GM23338 (cell line): ENCODE measurements around the gene C17orf107. TPM values are rescaled to one million over a fixed set of nuclear protein-coding genes. Genes with fewer than 3 reads are reported as not detected.

Source experiments
- ATAC-seq: fragments of 200-7000 bp; cut with Tn5 transposase; 3 replicates; pipeline ENCODE4 v1.9.1; 2020
- DNase-seq: peaks from one replicate; pipeline ENCODE4 v3.0.0-alpha.2; 2015; ENCODE audit warnings: low spot score
- H2AFZ ChIP-seq: fragments of 200-600 bp; sonication (generic); 2 replicates; pipeline ENCODE4 v1.8.0; 2016; ENCODE audit warnings: antibody characterized with exemption, mild to moderate bottlenecking, moderate library complexity
- H3F3A ChIP-seq: fragments of 200-600 bp; sonication (generic); replicated peaks from 2 replicates; pipeline ENCODE4 v1.8.0; 2017; ENCODE audit warnings: antibody characterized with exemption, mixed run types, low read depth
- H3K27ac ChIP-seq: fragments of 200-600 bp; sonication (generic); 2 replicates; pipeline ENCODE4 v1.6.1; 2016; ENCODE audit warnings: low read depth
- H3K27me3 ChIP-seq: fragments of 200-600 bp; sonication (generic); 2 replicates; pipeline ENCODE4 v1.8.0; 2016; ENCODE audit warnings: mild to moderate bottlenecking, mixed run types, moderate library complexity; ENCODE audit not compliant: insufficient read depth
- H3K36me3 ChIP-seq: fragments of 200-600 bp; sonication (generic); 2 replicates; pipeline ENCODE4 v1.8.0; 2016; ENCODE audit warnings: mild to moderate bottlenecking; ENCODE audit not compliant: insufficient read depth
- H3K4me1 ChIP-seq: fragments of 200-600 bp; sonication (generic); 2 replicates; pipeline ENCODE4 v1.8.0; 2016; ENCODE audit warnings: mild to moderate bottlenecking, moderate library complexity; ENCODE audit not compliant: insufficient read depth
- H3K4me2 ChIP-seq: fragments of 200-600 bp; sonication (generic); 2 replicates; pipeline ENCODE4 v1.7.1; 2017; ENCODE audit warnings: mixed run types
- H3K4me3 ChIP-seq: fragments of 200-600 bp; sonication (generic); 2 replicates; pipeline ENCODE4 v1.6.1; 2016; ENCODE audit warnings: mixed run types
- H3K79me2 ChIP-seq: fragments of 200-600 bp; sonication (generic); replicated peaks from 2 replicates; pipeline ENCODE4 v1.8.0; 2017; ENCODE audit warnings: mild to moderate bottlenecking; ENCODE audit not compliant: insufficient read depth
- H3K9me2 ChIP-seq: fragments of 200-600 bp; sonication (generic); 2 replicates; pipeline ENCODE4 v1.8.0; 2017; ENCODE audit not compliant: insufficient read depth
- H4K20me1 ChIP-seq: fragments of 200-600 bp; sonication (generic); replicated peaks from 2 replicates; pipeline ENCODE4 v1.8.0; 2017; ENCODE audit warnings: mild to moderate bottlenecking; ENCODE audit not compliant: insufficient read depth
- H3K27ac Mint-ChIP-seq: 2 replicates; pipeline ENCODE4 v1.8.0; 2020; ENCODE audit warnings: inconsistent platforms, mild to moderate bottlenecking, moderate library complexity, mixed read lengths
- H3K27me3 Mint-ChIP-seq: 3 replicates; pipeline ENCODE4 v1.8.0; 2022; ENCODE audit warnings: low read depth, mild to moderate bottlenecking, moderate library complexity, mixed read lengths, inconsistent platforms; ENCODE audit not compliant: insufficient read depth, poor library complexity
- H3K36me3 Mint-ChIP-seq: 3 replicates; pipeline ENCODE4 v1.8.0; 2021; ENCODE audit warnings: low read depth, mild to moderate bottlenecking, inconsistent platforms, moderate library complexity, mixed read lengths
- H3K4me1 Mint-ChIP-seq: 3 replicates; pipeline ENCODE4 v1.8.0; 2020; ENCODE audit warnings: mild to moderate bottlenecking, inconsistent platforms, mixed read lengths
- H3K4me3 Mint-ChIP-seq: 3 replicates; pipeline ENCODE4 v1.8.0; 2021; ENCODE audit warnings: moderate library complexity, mild to moderate bottlenecking, inconsistent platforms, mixed read lengths
- H3K9me3 Mint-ChIP-seq: 3 replicates; pipeline ENCODE4 v1.8.0; 2020; ENCODE audit warnings: moderate library complexity, mild to moderate bottlenecking, inconsistent platforms, mixed read lengths
- CREB1 ChIP-seq: fragments of 250-450 bp; sonication (Bioruptor Pico); IDR thresholded peaks from 2 replicates; pipeline ENCODE4 v1.5.0; 2020; ENCODE audit warnings: low read depth, mild to moderate bottlenecking, moderate library complexity
- EZH2 ChIP-seq: fragments of 200-600 bp; sonication (generic); IDR thresholded peaks from one replicate; pipeline ENCODE4 v1.8.0; 2017; ENCODE audit warnings: antibody characterized with exemption, mild to moderate bottlenecking, low read depth; ENCODE audit not compliant: unreplicated experiment
- EZH2phosphoT487 ChIP-seq: fragments of 200-600 bp; sonication (generic); IDR thresholded peaks from one replicate; pipeline ENCODE4 v1.8.1; 2018; ENCODE audit warnings: antibody characterized with exemption; ENCODE audit not compliant: unreplicated experiment
- JUNB ChIP-seq: IDR thresholded peaks from one replicate; pipeline ENCODE4 v1.6.1; 2016; ENCODE audit warnings: antibody characterized with exemption; ENCODE audit not compliant: unreplicated experiment
- NANOG ChIP-seq: IDR thresholded peaks from 2 replicates; pipeline ENCODE4 v1.6.1; 2016; ENCODE audit warnings: antibody characterized with exemption, borderline replicate concordance
- POLR2AphosphoS5 ChIP-seq: IDR thresholded peaks from 2 replicates; pipeline ENCODE4 v1.6.1; 2016; ENCODE audit warnings: antibody characterized with exemption, low read depth
- STAT1 ChIP-seq: IDR thresholded peaks from one replicate; pipeline ENCODE4 v1.6.1; 2016; ENCODE audit warnings: antibody characterized with exemption; ENCODE audit not compliant: unreplicated experiment
- ZNF114 ChIP-seq: fragments of 250-450 bp; sonication (Bioruptor Pico); IDR thresholded peaks from 2 replicates; pipeline ENCODE4 v1.5.0; 2020; ENCODE audit warnings: mild to moderate bottlenecking, moderate library complexity
- ZNF331 ChIP-seq: fragments of 250-450 bp; sonication (Bioruptor Pico); IDR thresholded peaks from 2 replicates; pipeline ENCODE4 v1.5.0; 2020; ENCODE audit warnings: low read depth, mild to moderate bottlenecking, moderate library complexity
- polyA plus RNA-seq: library from polyadenylated mRNA; unstranded; fragments of >200 nt; fragmentation: Nextera tagmentation; extraction: Ambion mirVana; gene quantifications from 2 replicates; pipeline ENCODE4 v1.2.1, GENCODE V29; 2016
- total RNA-seq: library from RNA; depleted of rRNA; stranded (reverse); fragments of >200 nt; shearing (Covaris generic); gene quantifications from 2 replicates; pipeline ENCODE4 v1.2.3, GENCODE V29; 2014
- TF ChIP-seq, protein P1 (sequence below): IDR thresholded peaks from 2 replicates; pipeline ENCODE4 v1.6.1; 2016; ENCODE audit warnings: antibody characterized with exemption
- TF ChIP-seq, protein P2 (sequence below): fragments of 250-450 bp; sonication (Bioruptor Pico); IDR thresholded peaks from 2 replicates; pipeline ENCODE4 v1.5.0; 2020; ENCODE audit warnings: mild to moderate bottlenecking, moderate library complexity
- TF ChIP-seq, protein P3 (sequence below): IDR thresholded peaks from one replicate; pipeline ENCODE4 v1.6.1; 2018; ENCODE audit warnings: antibody characterized with exemption; ENCODE audit not compliant: unreplicated experiment
- TF ChIP-seq, protein P4 (sequence below), 2 experiments: fragments of 200-600 bp in 1 of 2; sonication (generic) in 1 of 2; conservative IDR thresholded peaks; 2 replicates each; pipeline versions ENCODE4 v1.5.1 to v1.6.1; 2016 to 2017; ENCODE audit warnings: antibody characterized with exemption in 2 of 2, low read depth in 2 of 2, mild to moderate bottlenecking in 2 of 2, moderate library complexity in 1 of 2

The C17orf107 gene
- total and polyA plus RNA-seq, 2 experiments from 2014 or later = 1.9 to 5.9 TPM

DNA sequence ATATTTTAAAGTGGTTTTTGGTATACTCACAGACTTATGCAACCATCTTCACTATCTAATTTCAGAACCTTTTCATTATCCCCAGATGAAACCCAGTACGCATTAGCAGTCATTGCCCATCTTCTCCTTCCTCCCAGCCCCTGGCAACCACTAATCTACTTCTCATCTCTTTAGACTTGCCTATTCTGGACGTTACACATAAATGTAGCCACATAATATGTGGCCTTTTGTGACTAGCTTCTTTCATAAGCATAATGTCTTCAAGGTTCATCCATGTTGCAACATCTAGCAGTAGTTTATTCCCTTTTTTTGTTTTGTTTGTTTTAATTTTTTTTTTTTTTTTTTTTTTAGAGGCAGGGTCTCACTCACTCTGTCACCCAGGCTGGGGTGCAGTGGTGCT, 28.5 kb upstream of the C17orf107 start (continued):
- TF ChIP-seq, protein P1, sequence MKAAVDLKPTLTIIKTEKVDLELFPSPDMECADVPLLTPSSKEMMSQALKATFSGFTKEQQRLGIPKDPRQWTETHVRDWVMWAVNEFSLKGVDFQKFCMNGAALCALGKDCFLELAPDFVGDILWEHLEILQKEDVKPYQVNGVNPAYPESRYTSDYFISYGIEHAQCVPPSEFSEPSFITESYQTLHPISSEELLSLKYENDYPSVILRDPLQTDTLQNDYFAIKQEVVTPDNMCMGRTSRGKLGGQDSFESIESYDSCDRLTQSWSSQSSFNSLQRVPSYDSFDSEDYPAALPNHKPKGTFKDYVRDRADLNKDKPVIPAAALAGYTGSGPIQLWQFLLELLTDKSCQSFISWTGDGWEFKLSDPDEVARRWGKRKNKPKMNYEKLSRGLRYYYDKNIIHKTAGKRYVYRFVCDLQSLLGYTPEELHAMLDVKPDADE = no peak
- TF ChIP-seq STAT1 (no peak), POLR2AphosphoS5 (no peak), NANOG (no peak), ZNF331 (CRISPR knock-in tag) (no peak), ZNF114 (CRISPR knock-in tag) (no peak), CREB1 (CRISPR knock-in tag) (no peak)
- TF ChIP-seq, protein P2, sequence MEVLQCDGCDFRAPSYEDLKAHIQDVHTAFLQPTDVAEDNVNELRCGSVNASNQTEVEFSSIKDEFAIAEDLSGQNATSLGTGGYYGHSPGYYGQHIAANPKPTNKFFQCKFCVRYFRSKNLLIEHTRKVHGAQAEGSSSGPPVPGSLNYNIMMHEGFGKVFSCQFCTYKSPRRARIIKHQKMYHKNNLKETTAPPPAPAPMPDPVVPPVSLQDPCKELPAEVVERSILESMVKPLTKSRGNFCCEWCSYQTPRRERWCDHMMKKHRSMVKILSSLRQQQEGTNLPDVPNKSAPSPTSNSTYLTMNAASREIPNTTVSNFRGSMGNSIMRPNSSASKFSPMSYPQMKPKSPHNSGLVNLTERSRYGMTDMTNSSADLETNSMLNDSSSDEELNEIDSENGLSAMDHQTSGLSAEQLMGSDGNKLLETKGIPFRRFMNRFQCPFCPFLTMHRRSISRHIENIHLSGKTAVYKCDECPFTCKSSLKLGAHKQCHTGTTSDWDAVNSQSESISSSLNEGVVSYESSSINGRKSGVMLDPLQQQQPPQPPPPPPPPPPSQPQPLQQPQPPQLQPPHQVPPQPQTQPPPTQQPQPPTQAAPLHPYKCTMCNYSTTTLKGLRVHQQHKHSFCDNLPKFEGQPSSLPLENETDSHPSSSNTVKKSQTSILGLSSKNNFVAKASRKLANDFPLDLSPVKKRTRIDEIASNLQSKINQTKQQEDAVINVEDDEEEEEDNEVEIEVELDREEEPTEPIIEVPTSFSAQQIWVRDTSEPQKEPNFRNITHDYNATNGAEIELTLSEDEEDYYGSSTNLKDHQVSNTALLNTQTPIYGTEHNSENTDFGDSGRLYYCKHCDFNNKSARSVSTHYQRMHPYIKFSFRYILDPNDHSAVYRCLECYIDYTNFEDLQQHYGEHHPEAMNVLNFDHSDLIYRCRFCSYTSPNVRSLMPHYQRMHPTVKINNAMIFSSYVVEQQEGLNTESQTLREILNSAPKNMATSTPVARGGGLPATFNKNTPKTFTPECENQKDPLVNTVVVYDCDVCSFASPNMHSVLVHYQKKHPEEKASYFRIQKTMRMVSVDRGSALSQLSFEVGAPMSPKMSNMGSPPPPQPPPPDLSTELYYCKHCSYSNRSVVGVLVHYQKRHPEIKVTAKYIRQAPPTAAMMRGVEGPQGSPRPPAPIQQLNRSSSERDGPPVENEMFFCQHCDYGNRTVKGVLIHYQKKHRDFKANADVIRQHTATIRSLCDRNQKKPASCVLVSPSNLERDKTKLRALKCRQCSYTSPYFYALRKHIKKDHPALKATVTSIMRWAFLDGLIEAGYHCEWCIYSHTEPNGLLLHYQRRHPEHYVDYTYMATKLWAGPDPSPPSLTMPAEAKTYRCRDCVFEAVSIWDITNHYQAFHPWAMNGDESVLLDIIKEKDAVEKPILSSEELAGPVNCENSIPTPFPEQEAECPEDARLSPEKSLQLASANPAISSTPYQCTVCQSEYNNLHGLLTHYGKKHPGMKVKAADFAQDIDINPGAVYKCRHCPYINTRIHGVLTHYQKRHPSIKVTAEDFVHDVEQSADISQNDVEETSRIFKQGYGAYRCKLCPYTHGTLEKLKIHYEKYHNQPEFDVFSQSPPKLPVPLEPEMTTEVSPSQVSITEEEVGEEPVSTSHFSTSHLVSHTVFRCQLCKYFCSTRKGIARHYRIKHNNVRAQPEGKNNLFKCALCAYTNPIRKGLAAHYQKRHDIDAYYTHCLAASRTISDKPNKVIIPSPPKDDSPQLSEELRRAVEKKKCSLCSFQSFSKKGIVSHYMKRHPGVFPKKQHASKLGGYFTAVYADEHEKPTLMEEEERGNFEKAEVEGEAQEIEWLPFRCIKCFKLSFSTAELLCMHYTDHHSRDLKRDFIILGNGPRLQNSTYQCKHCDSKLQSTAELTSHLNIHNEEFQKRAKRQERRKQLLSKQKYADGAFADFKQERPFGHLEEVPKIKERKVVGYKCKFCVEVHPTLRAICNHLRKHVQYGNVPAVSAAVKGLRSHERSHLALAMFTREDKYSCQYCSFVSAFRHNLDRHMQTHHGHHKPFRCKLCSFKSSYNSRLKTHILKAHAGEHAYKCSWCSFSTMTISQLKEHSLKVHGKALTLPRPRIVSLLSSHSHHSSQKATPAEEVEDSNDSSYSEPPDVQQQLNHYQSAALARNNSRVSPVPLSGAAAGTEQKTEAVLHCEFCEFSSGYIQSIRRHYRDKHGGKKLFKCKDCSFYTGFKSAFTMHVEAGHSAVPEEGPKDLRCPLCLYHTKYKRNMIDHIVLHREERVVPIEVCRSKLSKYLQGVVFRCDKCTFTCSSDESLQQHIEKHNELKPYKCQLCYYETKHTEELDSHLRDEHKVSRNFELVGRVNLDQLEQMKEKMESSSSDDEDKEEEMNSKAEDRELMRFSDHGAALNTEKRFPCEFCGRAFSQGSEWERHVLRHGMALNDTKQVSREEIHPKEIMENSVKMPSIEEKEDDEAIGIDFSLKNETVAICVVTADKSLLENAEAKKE (CRISPR knock-in tag) = no peak

DNA sequence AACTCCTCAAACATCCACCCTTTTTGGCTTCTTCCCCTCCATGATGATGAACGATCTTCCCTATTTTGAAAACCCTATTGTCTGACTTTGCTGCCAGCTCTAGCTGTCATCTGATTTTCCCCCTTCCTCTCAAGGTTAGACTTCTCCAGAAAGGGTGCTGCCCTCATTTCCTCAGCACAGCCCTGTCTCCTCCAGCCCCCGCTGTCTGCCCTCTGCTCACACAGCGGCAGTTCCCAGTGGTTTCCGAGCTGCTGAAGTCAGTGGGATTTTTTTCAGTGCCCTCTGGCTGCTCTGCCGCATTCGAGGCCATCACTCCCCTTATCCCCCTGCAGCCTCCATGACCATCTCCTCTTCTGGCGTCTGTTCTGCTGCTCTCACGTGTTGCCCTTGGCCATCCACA, 26.6 kb upstream of the C17orf107 start:
- Histone ChIP-seq H3F3A (0 out of 2 replicates have a peak, but pooled peaks cover 6% of the 10 kb centered on the region), H4K20me1 (peaks cover 3% of the 10 kb centered on the region; the same call in 1 of the 2 replicates), H3K79me2 (0 out of 2 replicates have a peak, but pooled peaks cover 4% of the 10 kb centered on the region), H3K27me3 (no peaks in the 10 kb centered on the region), H3K4me3 (no peak overlapping the region), H3K4me1 (peaks cover 3% of the 10 kb centered on the region; the same call in 1 of the 2 replicates), H3K9me2 (no peaks in the 10 kb centered on the region), H3K27ac (peak overlapping the region; percentile 75; the same call in 1 of the 2 replicates), H2AFZ (no peak overlapping the region), H3K36me3 (no peaks in the 10 kb centered on the region), H3K4me2 (no peak overlapping the region; the same call in 1 of the 2 replicates)
- DNase-seq (no peak), ATAC-seq (peak; percentile 80)
- Mint-ChIP-seq H3K27me3 (peaks cover 4% of the 10 kb centered on the region), H3K27ac (peak overlapping the region; percentile 10; the same call in 1 of the 2 replicates), H3K36me3 (peaks cover 2% of the 10 kb centered on the region; the same call in 2 of the 3 replicates), H3K4me1 (peaks cover 6% of the 10 kb centered on the region), H3K9me3 (no peaks in the 10 kb centered on the region), H3K4me3 (no peak overlapping the region; the same call in 2 of the 3 replicates)
- TF ChIP-seq JUNB (no peak), EZH2phosphoT487 (no peak), POLR2AphosphoS5 (no peak), CREB1 (CRISPR knock-in tag) (no peak), STAT1 (no peak), EZH2 (no peak)
- TF ChIP-seq, protein P3, sequence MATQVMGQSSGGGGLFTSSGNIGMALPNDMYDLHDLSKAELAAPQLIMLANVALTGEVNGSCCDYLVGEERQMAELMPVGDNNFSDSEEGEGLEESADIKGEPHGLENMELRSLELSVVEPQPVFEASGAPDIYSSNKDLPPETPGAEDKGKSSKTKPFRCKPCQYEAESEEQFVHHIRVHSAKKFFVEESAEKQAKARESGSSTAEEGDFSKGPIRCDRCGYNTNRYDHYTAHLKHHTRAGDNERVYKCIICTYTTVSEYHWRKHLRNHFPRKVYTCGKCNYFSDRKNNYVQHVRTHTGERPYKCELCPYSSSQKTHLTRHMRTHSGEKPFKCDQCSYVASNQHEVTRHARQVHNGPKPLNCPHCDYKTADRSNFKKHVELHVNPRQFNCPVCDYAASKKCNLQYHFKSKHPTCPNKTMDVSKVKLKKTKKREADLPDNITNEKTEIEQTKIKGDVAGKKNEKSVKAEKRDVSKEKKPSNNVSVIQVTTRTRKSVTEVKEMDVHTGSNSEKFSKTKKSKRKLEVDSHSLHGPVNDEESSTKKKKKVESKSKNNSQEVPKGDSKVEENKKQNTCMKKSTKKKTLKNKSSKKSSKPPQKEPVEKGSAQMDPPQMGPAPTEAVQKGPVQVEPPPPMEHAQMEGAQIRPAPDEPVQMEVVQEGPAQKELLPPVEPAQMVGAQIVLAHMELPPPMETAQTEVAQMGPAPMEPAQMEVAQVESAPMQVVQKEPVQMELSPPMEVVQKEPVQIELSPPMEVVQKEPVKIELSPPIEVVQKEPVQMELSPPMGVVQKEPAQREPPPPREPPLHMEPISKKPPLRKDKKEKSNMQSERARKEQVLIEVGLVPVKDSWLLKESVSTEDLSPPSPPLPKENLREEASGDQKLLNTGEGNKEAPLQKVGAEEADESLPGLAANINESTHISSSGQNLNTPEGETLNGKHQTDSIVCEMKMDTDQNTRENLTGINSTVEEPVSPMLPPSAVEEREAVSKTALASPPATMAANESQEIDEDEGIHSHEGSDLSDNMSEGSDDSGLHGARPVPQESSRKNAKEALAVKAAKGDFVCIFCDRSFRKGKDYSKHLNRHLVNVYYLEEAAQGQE = no peak
- TF ChIP-seq, protein P4, sequence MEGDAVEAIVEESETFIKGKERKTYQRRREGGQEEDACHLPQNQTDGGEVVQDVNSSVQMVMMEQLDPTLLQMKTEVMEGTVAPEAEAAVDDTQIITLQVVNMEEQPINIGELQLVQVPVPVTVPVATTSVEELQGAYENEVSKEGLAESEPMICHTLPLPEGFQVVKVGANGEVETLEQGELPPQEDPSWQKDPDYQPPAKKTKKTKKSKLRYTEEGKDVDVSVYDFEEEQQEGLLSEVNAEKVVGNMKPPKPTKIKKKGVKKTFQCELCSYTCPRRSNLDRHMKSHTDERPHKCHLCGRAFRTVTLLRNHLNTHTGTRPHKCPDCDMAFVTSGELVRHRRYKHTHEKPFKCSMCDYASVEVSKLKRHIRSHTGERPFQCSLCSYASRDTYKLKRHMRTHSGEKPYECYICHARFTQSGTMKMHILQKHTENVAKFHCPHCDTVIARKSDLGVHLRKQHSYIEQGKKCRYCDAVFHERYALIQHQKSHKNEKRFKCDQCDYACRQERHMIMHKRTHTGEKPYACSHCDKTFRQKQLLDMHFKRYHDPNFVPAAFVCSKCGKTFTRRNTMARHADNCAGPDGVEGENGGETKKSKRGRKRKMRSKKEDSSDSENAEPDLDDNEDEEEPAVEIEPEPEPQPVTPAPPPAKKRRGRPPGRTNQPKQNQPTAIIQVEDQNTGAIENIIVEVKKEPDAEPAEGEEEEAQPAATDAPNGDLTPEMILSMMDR (conservative IDR thresholded peaks at IDR 0.05; ENCODE audit: low read depth in 2 of 2) = no peak
